GM12892 (cell line): ENCODE measurements around the gene SGSM1.

ENCODE experiments used
- POLR2A ChIP-seq: IDR thresholded peaks from 2 replicates; pipeline ENCODE4 v1.6.1; 2011; ENCODE audit warnings: low read depth, low read length, control low read depth
- POLR2AphosphoS5 ChIP-seq: IDR thresholded peaks from 2 replicates; pipeline ENCODE4 v1.6.1; 2011; ENCODE audit warnings: low read depth, low read length, control low read depth
- TAF1 ChIP-seq: IDR thresholded peaks from 2 replicates; pipeline ENCODE4 v1.6.1; 2011; ENCODE audit warnings: low read depth, mild to moderate bottlenecking, control low read depth, low read length, borderline replicate concordance

- no peak for TF ChIP-seq TAF1
- no peak for TF ChIP-seq POLR2A
- TF ChIP-seq POLR2AphosphoS5, result no peak
These were observed 16.5 kb upstream of the SGSM1 start for GRCh38 chr22:24789516-24789915.
